ENCODE results near the gene SECISBP2L. TPM values are rescaled to one million over a fixed set of nuclear protein-coding genes. Genes with fewer than 3 reads are reported as not detected.

The SECISBP2L gene
- total and polyA plus RNA-seq, 2 donors (not counting 1 experiment from before 2014, with no cell fraction given): 13.0 to 121 TPM

DNA sequence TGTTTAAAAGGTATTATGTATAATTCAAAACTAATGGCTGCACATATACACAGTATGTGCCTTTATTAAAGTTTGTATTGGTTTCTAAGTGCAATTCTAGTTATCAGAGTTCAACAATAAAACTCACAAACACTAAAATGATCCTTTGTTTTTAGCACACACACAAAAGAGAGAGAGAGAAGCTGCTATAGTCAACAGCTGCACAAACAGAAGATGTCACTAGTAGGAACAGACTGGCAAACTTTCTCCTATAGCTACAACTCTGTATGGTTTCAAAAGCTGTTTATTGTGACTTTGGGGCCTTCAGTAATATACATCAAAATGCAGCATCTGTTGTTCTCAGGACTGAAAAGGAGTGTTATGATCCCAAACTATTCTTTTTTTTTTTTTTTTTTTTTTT lies 6.1 kb downstream of the SECISBP2L start:
- no peak overlapping the region for H3K4me3 ChIP-seq (ENCODE audit: control extremely low read depth in 1 of 5, extremely low read depth in 1 of 5, insufficient read depth in 1 of 5, low read depth in 2 of 5, low read length in 4 of 5)
- peaks cover 39% of the 10 kb centered on the region for H3K4me1 Mint-ChIP-seq
- no peak overlapping the region for H3K9ac ChIP-seq (ENCODE audit: low read length)
- H4K20me1 ChIP-seq (ENCODE audit: control insufficient read depth, insufficient read depth, low read length, poor library complexity, severe bottlenecking): peaks cover 70% of the 10 kb centered on the region
- CTCF ChIA-PET: no interaction called here
- no peak overlapping the region for H2AFZ ChIP-seq (ENCODE audit: insufficient read depth, low read depth, low read length, poor library complexity, severe bottlenecking)
- no peak for TF ChIP-seq EZH2 (IDR thresholded peaks at IDR 0.05; ENCODE audit: borderline replicate concordance, insufficient read depth, low read depth, low read length, poor library complexity, severe bottlenecking)
- no peaks in the 10 kb centered on the region for H3K9me3 Mint-ChIP-seq (ENCODE audit: insufficient read depth)
- H3K27ac Mint-ChIP-seq: no peak overlapping the region
- no peak overlapping the region for H3K4me2 ChIP-seq (replicated peaks; ENCODE audit: low read depth, low read length, poor library complexity, severe bottlenecking)
- DNase-seq (no peak), ATAC-seq (ENCODE audit: low read depth) (no peak)
- peaks cover 95% of the 10 kb centered on the region for H3K79me2 ChIP-seq (ENCODE audit: control insufficient read depth, insufficient read depth, low read length)
- H3K27me3 Mint-ChIP-seq: no peaks in the 10 kb centered on the region
- no peaks in the 10 kb centered on the region for H3K9me3 ChIP-seq (ENCODE audit: control extremely low read depth in 1 of 3, control insufficient read depth in 2 of 3, insufficient read depth in 1 of 3, low read length in 2 of 3)
- H3K4me3 Mint-ChIP-seq: no peak overlapping the region
- no peak overlapping the region for H3K27ac ChIP-seq (ENCODE audit: low read length in 2 of 2)
- POLR2A ChIA-PET: no interaction called here
- intact Hi-C loops (cut with micrococcal nuclease): loop anchor here (10.0 kb wide), 1 partner anchor 1315 kb away; the partner anchor contains the start of gene GABPB1
- no peaks in the 10 kb centered on the region for H3K27me3 ChIP-seq (replicated peaks in 1 of 4; ENCODE audit: control extremely low read depth in 1 of 4, control insufficient read depth in 3 of 4, insufficient read depth in 4 of 4, low read length in 3 of 4)
- H3K36me3 ChIP-seq (replicated peaks in 1 of 2; ENCODE audit: control extremely low read depth in 1 of 2, control insufficient read depth in 1 of 2, extremely low read depth in 1 of 2, insufficient read depth in 2 of 2, low read length in 1 of 2): peaks cover 0 to 11% of the 10 kb centered on the region in 2 experiments
- H3K4me1 ChIP-seq (ENCODE audit: control insufficient read depth in 2 of 2, insufficient read depth in 2 of 2, low read length in 2 of 2): peaks cover 10 to 20% of the 10 kb centered on the region in 2 donors

DNA sequence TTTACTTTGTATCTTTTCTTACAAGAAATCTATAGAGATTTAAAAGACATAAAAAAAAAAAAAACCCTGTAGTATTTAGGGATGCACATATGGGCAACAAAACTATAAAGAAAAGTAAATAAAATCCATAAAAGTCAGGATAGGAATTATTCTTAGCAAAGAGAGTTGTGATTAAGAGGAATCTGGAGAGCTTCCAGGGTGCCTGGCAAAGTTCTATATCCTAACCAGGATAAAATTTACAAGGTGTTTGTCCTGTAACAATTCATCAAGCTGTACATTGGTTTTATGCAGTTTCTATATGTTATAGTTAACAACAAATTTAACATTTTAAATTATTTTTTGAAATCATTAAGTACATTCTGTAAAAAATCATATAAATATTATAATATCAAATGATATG lies 7.9 kb downstream of the SECISBP2L start:
- no peak overlapping the region for H3K27ac Mint-ChIP-seq
- H3K4me2 ChIP-seq (replicated peaks; ENCODE audit: low read depth, low read length, poor library complexity, severe bottlenecking): no peak overlapping the region
- H3K27me3 Mint-ChIP-seq: no peaks in the 10 kb centered on the region
- H3K9me3 Mint-ChIP-seq (ENCODE audit: insufficient read depth): no peaks in the 10 kb centered on the region
- ATAC-seq (ENCODE audit: low read depth) (no peak), DNase-seq (no peak)
- no peak overlapping the region for H3K4me3 ChIP-seq (ENCODE audit: control extremely low read depth in 1 of 5, extremely low read depth in 1 of 5, insufficient read depth in 1 of 5, low read depth in 2 of 5, low read length in 4 of 5)
- H3K27me3 ChIP-seq (replicated peaks in 1 of 4; ENCODE audit: control extremely low read depth in 1 of 4, control insufficient read depth in 3 of 4, insufficient read depth in 4 of 4, low read length in 3 of 4): no peaks in the 10 kb centered on the region
- H3K4me1 ChIP-seq (ENCODE audit: control insufficient read depth in 2 of 2, insufficient read depth in 2 of 2, low read length in 2 of 2): peaks cover 0 to 7% of the 10 kb centered on the region in 2 donors
- no peak overlapping the region for H3K9ac ChIP-seq (ENCODE audit: low read length)
- H3K36me3 ChIP-seq (replicated peaks in 1 of 2; ENCODE audit: control extremely low read depth in 1 of 2, control insufficient read depth in 1 of 2, extremely low read depth in 1 of 2, insufficient read depth in 2 of 2, low read length in 1 of 2): peaks cover 0 to 19% of the 10 kb centered on the region in 2 experiments
- intact Hi-C loops (cut with micrococcal nuclease): no loop called here
- ChIA-PET POLR2A (no interaction called here), CTCF (no interaction called here)
- no peak overlapping the region for H3K4me3 Mint-ChIP-seq
- peaks cover 29% of the 10 kb centered on the region for H3K4me1 Mint-ChIP-seq
- no peak overlapping the region for H2AFZ ChIP-seq (ENCODE audit: insufficient read depth, low read depth, low read length, poor library complexity, severe bottlenecking)
- H3K9me3 ChIP-seq (ENCODE audit: control extremely low read depth in 1 of 3, control insufficient read depth in 2 of 3, insufficient read depth in 1 of 3, low read length in 2 of 3): no peaks in the 10 kb centered on the region
- H3K79me2 ChIP-seq (ENCODE audit: control insufficient read depth, insufficient read depth, low read length): peaks cover 83% of the 10 kb centered on the region
- H4K20me1 ChIP-seq (ENCODE audit: control insufficient read depth, insufficient read depth, low read length, poor library complexity, severe bottlenecking): peaks cover 74% of the 10 kb centered on the region
- H3K27ac ChIP-seq (ENCODE audit: low read length in 2 of 2): no peak overlapping the region
- TF ChIP-seq, protein P1, sequence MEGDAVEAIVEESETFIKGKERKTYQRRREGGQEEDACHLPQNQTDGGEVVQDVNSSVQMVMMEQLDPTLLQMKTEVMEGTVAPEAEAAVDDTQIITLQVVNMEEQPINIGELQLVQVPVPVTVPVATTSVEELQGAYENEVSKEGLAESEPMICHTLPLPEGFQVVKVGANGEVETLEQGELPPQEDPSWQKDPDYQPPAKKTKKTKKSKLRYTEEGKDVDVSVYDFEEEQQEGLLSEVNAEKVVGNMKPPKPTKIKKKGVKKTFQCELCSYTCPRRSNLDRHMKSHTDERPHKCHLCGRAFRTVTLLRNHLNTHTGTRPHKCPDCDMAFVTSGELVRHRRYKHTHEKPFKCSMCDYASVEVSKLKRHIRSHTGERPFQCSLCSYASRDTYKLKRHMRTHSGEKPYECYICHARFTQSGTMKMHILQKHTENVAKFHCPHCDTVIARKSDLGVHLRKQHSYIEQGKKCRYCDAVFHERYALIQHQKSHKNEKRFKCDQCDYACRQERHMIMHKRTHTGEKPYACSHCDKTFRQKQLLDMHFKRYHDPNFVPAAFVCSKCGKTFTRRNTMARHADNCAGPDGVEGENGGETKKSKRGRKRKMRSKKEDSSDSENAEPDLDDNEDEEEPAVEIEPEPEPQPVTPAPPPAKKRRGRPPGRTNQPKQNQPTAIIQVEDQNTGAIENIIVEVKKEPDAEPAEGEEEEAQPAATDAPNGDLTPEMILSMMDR (IDR thresholded peaks at IDR 0.05): no peak
- no peak for TF ChIP-seq EZH2 (IDR thresholded peaks at IDR 0.05; ENCODE audit: borderline replicate concordance, insufficient read depth, low read depth, low read length, poor library complexity, severe bottlenecking)
